Muscle of arm (tissue), 12 donors: ENCODE measurements around the gene TCN2. TPM values are rescaled to one million over a fixed set of nuclear protein-coding genes. Genes with fewer than 3 reads are reported as not detected.
A peak's percentile ranks its signal among the peaks of the same experiment; 100 is the strongest.
"Not testable (repeated sequence)": the region's sequence is repeated elsewhere in the genome, so short reads cannot be mapped to it uniquely, and the experiment has no call there.

Experiments
- DNase-seq: peaks from one replicate; pipeline ENCODE4 v3.0.0-alpha.2; 2013
- polyA plus RNA-seq, 12 donors: library from polyadenylated mRNA; unstranded; fragments of 120-200 nt; gene quantifications; one replicate each; pipeline ENCODE4 v1.2.1, GENCODE V29; 2013; ENCODE audit not compliant: insufficient read length in 12 of 12

Gene TCN2
- polyA plus RNA-seq, 12 donors: 6.7 to 14.6 (median 10.2) TPM; not detected in 2

- peak; percentile 38 for DNase-seq
Measured at GRCh38 chr22:30574997-30575671, 31.8 kb upstream of the TCN2 start.

GRCh38 chr22:30575859-30576258, 31.1 kb upstream of the TCN2 start:
- DNase-seq: no peak

GRCh38 chr22:30578481-30578880, 28.5 kb upstream of the TCN2 start:
- no peak for DNase-seq

GRCh38 chr22:30580896-30581295, 26.1 kb upstream of the TCN2 start:
- DNase-seq: no peak

GRCh38 chr22:30582051-30582450, 24.9 kb upstream of the TCN2 start:
- DNase-seq: no peak

GRCh38 chr22:30582788-30583545, 24.0 kb upstream of the TCN2 start:
- DNase-seq: no peak

GRCh38 chr22:30584441-30584840, 22.5 kb upstream of the TCN2 start:
- DNase-seq: no peak

- DNase-seq: no peak
Measured at GRCh38 chr22:30586414-30586813, 20.6 kb upstream of the TCN2 start.

GRCh38 chr22:30591191-30591587, 15.8 kb upstream of the TCN2 start:
- DNase-seq: no peak

GRCh38 chr22:30591588-30592359, 15.2 kb upstream of the TCN2 start, which contains the start of gene PES1:
TSS of gene PES1 (minus strand) at chr22:30591910. CDS start at chr22:30591833, 77 bp downstream.
- peak; percentile 99 for DNase-seq

GRCh38 chr22:30592360-30592713, 14.6 kb upstream of the TCN2 start:
- DNase-seq: not testable (repeated sequence)

- DNase-seq: no peak
Measured at GRCh38 chr22:30596199-30596598, 10.8 kb upstream of the TCN2 start.

GRCh38 chr22:30596886-30597285, 10.1 kb upstream of the TCN2 start:
- no peak for DNase-seq

GRCh38 chr22:30598986-30599385, 8.0 kb upstream of the TCN2 start:
- DNase-seq: no peak

- no peak for DNase-seq
Measured at GRCh38 chr22:30600921-30601320, 6.1 kb upstream of the TCN2 start.

GRCh38 chr22:30601464-30601863, 5.5 kb upstream of the TCN2 start:
- no peak for DNase-seq

GRCh38 chr22:30602049-30602448, 4.9 kb upstream of the TCN2 start:
- DNase-seq: no peak

- DNase-seq: no peak
Measured at GRCh38 chr22:30603801-30604200, 3.2 kb upstream of the TCN2 start.

GRCh38 chr22:30604723-30605122, 2.3 kb upstream of the TCN2 start:
- DNase-seq: no peak

- no peak for DNase-seq
Measured at GRCh38 chr22:30605449-30606110, 1.4 kb upstream of the TCN2 start.

GRCh38 chr22:30607300-30607930, 441 bp downstream of the TCN2 start:
- no peak for DNase-seq

GRCh38 chr22:30607939-30608338, 965 bp downstream of the TCN2 start:
- no peak for DNase-seq
